Uterus (tissue), 4 donors: ENCODE data around the gene ACKR2. TPM values are rescaled to one million over a fixed set of nuclear protein-coding genes. Genes with fewer than 3 reads are reported as not detected.

Experiments used
- DNase-seq, 2 donors: peaks; one replicate each; pipeline ENCODE4 v3.0.0-alpha.2; 2019 to 2020
- H3K27ac ChIP-seq, 2 donors: fragments of 200-600 bp; sonication (generic); 1 replicate in 1 of 2; 2 replicates in 1 of 2; pipeline ENCODE4 v1.5.1; 2016 to 2018
- H3K27me3 ChIP-seq, 2 donors: fragments of 200-600 bp; sonication (generic); one replicate each; pipeline ENCODE4 v1.5.1; 2018 to 2019; ENCODE audit warnings: control low read depth in 1 of 2
- H3K36me3 ChIP-seq, 2 donors: fragments of 200-600 bp; sonication (generic); one replicate each; pipeline ENCODE4 v1.5.1; 2019; ENCODE audit warnings: control low read depth in 1 of 2
- H3K4me1 ChIP-seq, 2 donors: fragments of 200-600 bp; sonication (generic); one replicate each; pipeline ENCODE4 v1.5.1; 2018 to 2019; ENCODE audit warnings: control low read depth in 1 of 2
- H3K4me3 ChIP-seq, 2 donors: fragments of 200-600 bp; sonication (generic); 1 replicate in 1 of 2; 2 replicates in 1 of 2; pipeline ENCODE4 v1.5.1; 2018 to 2019; ENCODE audit warnings: mild to moderate bottlenecking in 1 of 2
- H3K9me3 ChIP-seq, 2 donors: fragments of 200-600 bp; sonication (generic); one replicate each; pipeline ENCODE4 v1.5.1; 2019; ENCODE audit warnings: control low read depth in 1 of 2
- CTCF ChIP-seq, 4 experiments: fragments of 200-600 bp in 2 of 4; fragments of 450-650 bp in 2 of 4; sonication (generic) in 2 of 4; IDR thresholded peaks; one replicate each; pipeline ENCODE4 v1.5.1; 2016 to 2019; ENCODE audit warnings: antibody characterized with exemption in 4 of 4, mild to moderate bottlenecking in 2 of 4, moderate library complexity in 1 of 4
- POLR2A ChIP-seq, 2 donors: fragments of 450-650 bp; IDR thresholded peaks; one replicate each; pipeline ENCODE4 v1.6.1; 2016; ENCODE audit warnings: antibody characterized with exemption in 2 of 2, mild to moderate bottlenecking in 1 of 2, moderate library complexity in 1 of 2
- intact Hi-C: fragments of 100-400 bp; cut with DNase I; formaldehyde crosslinking; loops from one replicate; pipeline ENCODE4 v1.15.1; 2023; ENCODE audit warnings: low total_unique reads
- total RNA-seq, 4 donors: library from RNA; depleted of rRNA in 3 of 4; stranded (reverse); fragments of >200 nt in 3 of 4; gene quantifications; one replicate each; pipeline versions ENCODE4 v1.1.0 to v1.2.4, GENCODE V29; 2014 to 2023
- donor health status: DM: yes; HTN: yes; CAD: no.

The ACKR2 gene
- total RNA-seq, 4 donors from 2014 or later, result 1.5 to 8.7 (median 4.7) TPM

GRCh38 chr3:42873221-42873982 lies 64.2 kb downstream of the ACKR2 start:
- Histone ChIP-seq H3K27ac (no peak overlapping the region), H3K4me3 (no peak overlapping the region), H3K4me1 (no peaks in the 10 kb centered on the region), H3K27me3 (no peaks in the 10 kb centered on the region), H3K9me3 (no peaks in the 10 kb centered on the region), H3K36me3 (no peaks in the 10 kb centered on the region)
- TF ChIP-seq POLR2A (IDR thresholded peaks at IDR 0.05) (no peak), CTCF (IDR thresholded peaks at IDR 0.05) (no peak)
- no peak for DNase-seq
- intact Hi-C loops, result no loop called here

GRCh38 chr3:42874749-42875148 lies 65.5 kb downstream of the ACKR2 start:
- DNase-seq, result no peak
- Histone ChIP-seq H3K4me1 (no peaks in the 10 kb centered on the region), H3K36me3 (no peaks in the 10 kb centered on the region), H3K27ac (no peak overlapping the region), H3K4me3 (no peak overlapping the region), H3K27me3 (no peaks in the 10 kb centered on the region), H3K9me3 (no peaks in the 10 kb centered on the region)
- intact Hi-C loops, result no loop called here
- TF ChIP-seq POLR2A (IDR thresholded peaks at IDR 0.05) (no peak), CTCF (IDR thresholded peaks at IDR 0.05) (no peak)

GRCh38 chr3:42875325-42876151 lies 66.3 kb downstream of the ACKR2 start, which contains the start of gene CYP8B1:
TSS of gene CYP8B1 (minus strand) at chr3:42875879. CDS start at chr3:42875816, 63 bp downstream.
- no peak for TF ChIP-seq POLR2A (IDR thresholded peaks at IDR 0.05)
- no peak for TF ChIP-seq CTCF (IDR thresholded peaks at IDR 0.05)

GRCh38 chr3:42876401-42876800 lies 67.2 kb downstream of the ACKR2 start:
- Histone ChIP-seq H3K27ac (no peak overlapping the region), H3K4me3 (no peak overlapping the region), H3K36me3 (no peaks in the 10 kb centered on the region), H3K4me1 (peaks cover 0 to 3% of the 10 kb centered on the region in 2 donors), H3K9me3 (no peaks in the 10 kb centered on the region), H3K27me3 (no peaks in the 10 kb centered on the region)
- intact Hi-C loops, result no loop called here
- TF ChIP-seq CTCF (IDR thresholded peaks at IDR 0.05), result no peak
- TF ChIP-seq POLR2A (IDR thresholded peaks at IDR 0.05), result no peak
- no peak for DNase-seq

More at GRCh38 chr3:42875325-42876151, 66.3 kb downstream of the ACKR2 start, which contains the start of gene CYP8B1:
- no peak for DNase-seq
- H3K4me3 ChIP-seq, result no peak within 1 kb of the TSS
- H3K27ac ChIP-seq, result no peak within 1 kb of the TSS
- H3K9me3 ChIP-seq, result no peaks in the 10 kb centered on the region
- H3K27me3 ChIP-seq, result no peaks in the 10 kb centered on the region
- no peaks in the 10 kb centered on the region for H3K4me1 ChIP-seq
- no peaks in the 10 kb centered on the region for H3K36me3 ChIP-seq
- intact Hi-C loops, result no loop called here
